HG03460 (cell line): ENCODE measurements around the gene FAAH.

Experiments
- ATAC-seq: cut with Tn5 transposase; IDR thresholded peaks from one replicate; pipeline ENCODE4 v1.9.1; 2021; ENCODE audit not compliant: unreplicated experiment

FAAH gene

GRCh38 chr1:46400421-46400820 is 6.3 kb downstream of the FAAH start:
- ATAC-seq: no peak

DNA sequence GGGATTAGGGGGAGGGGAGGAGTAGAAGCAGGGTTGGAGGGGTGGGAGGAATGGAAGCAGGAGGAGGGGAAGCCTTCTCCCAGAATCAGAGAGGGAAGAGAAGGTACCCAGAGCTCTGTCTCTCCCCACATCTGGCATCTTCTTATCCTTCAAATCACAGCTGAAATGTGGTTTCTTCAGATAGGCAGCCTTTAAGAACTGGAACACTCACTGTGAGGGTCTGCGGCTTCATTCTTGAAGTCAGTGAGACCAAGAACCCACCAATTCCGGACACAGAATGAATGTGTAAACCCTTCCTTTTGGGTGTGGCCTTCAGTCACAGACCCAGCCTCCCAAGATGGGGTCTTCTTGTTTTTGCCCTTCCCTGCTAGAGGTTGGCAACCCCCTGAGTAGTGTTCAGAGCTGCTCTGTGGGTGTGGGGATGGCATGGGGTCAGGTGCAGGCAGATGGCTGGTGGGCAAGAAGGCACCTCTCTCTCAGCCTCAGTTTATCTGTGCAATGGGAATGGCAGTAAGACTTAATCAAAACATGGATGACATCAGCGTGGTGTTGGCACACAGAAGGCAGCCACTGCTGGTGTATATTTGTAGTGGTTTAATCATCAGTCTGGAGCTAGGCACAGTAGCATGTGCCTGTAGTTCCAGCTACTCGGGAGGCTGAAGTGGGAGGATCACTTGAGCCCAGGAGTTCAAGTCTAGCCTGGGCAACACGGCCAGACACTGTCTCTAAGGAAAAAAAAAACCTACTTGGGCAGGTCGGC is 7.2 kb downstream of the FAAH start:
- no peak for ATAC-seq

GRCh38 chr1:46401964-46402626 is 8.0 kb downstream of the FAAH start:
- ATAC-seq: no peak

- ATAC-seq: no peak
Observed at GRCh38 chr1:46403916-46404315, 9.8 kb downstream of the FAAH start.

DNA sequence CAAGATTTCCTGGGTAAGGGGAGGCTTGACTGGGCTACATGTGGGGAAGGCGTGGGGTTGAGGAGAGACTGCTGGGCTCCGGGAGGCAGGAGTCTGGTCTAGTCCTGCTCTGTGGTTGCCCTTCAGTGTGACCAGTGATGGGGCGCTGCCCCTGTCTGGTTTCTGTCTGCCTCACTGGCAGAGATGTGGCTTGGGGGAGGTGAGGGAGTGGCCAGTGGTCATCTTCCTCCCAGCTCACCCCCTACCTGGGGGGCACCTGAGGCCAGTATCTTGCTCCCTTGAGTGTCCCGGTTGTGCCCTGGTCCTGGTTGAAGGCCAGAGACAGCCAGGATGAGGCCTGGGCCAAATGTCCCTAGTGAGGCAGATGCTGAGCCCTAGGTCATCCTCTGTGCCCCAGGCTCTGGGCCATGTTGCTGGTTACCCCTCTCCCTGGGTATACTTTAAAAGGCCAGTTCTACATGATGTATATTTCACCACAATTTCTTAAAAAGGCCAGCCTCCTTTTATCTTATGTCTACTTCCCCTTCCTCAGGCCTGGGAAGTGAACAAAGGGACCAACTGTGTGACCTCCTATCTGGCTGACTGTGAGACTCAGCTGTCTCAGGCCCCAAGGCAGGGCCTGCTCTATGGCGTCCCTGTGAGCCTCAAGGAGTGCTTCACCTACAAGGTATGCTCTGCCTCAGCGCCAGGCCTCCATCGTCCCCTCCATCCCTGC is 10.5 kb downstream of the FAAH start:
- no peak for ATAC-seq

DNA sequence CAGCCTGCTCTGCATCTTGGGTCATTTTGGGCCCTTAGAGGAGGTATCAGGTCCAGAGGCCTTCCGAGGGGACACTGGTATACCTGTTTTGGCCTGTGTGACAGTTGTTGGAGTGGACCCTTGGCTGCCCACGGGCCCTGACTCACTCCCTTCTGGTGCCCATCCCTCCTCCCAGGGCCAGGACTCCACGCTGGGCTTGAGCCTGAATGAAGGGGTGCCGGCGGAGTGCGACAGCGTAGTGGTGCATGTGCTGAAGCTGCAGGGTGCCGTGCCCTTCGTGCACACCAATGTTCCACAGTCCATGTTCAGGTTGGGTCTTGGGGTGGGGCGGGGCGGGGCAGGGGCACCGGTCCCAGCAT is 11.1 kb downstream of the FAAH start:
- no peak for ATAC-seq

DNA sequence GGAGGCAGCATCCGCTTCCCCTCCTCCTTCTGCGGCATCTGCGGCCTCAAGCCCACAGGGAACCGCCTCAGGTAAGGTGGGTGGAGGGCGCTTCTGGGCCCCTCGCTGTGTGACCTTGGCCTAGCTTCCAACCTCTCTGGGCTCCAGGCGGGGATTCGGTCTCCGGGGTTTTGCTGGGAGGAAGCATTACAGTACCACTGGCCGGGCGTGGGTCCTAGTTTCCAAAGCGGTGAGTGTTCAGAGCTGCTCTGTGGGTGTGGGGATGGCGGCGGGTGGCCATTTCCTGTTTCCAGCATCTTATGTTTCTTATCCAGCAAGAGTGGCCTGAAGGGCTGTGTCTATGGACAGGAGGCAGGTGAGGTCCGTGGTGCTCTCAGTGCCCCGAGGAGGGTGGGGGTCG is 11.6 kb downstream of the FAAH start:
- no peak for ATAC-seq

DNA sequence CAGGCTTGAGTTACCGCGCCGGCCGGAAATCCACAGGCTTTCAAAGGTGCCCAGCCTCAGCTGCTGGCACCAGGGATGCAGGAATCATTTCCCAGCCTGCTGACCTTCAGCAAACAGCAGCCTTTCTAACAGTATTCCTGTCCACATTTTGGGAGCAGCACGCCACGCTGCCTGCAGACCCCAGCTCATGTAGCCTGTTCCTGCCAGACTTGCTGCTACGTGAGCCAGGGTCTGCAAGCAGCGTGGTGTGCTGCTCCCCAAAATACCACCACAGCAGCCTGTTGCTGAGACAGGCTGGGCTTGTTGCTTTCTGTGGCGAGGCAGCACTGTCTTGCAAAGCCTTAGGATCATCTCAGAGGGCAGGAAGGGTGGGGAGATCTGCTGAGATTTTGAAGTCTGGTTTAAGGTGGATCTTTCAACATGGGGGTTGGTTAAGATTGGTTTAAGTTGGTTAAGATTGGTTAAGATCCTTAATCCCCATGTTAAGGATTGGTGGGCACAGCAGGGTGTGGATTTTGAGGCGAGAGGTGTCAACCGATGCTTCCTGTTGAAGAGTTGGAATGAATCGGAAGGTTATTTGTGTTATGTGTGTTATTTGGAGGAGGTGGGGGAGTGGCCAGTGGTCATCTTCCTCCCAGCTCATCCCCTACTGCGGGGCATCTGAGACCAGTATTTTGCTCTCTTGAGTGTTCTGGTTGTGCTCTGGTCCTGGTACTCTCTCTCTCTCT is 12.9 kb downstream of the FAAH start:
- no peak for ATAC-seq

GRCh38 chr1:46407636-46408035 is 13.5 kb downstream of the FAAH start:
- ATAC-seq: no peak

- no peak for ATAC-seq
Observed at GRCh38 chr1:46408356-46409062, 14.4 kb downstream of the FAAH start.

- ATAC-seq: no peak
Observed at GRCh38 chr1:46409063-46409372, 14.9 kb downstream of the FAAH start.

GRCh38 chr1:46410156-46411009 is 16.3 kb downstream of the FAAH start:
- no peak for ATAC-seq

DNA sequence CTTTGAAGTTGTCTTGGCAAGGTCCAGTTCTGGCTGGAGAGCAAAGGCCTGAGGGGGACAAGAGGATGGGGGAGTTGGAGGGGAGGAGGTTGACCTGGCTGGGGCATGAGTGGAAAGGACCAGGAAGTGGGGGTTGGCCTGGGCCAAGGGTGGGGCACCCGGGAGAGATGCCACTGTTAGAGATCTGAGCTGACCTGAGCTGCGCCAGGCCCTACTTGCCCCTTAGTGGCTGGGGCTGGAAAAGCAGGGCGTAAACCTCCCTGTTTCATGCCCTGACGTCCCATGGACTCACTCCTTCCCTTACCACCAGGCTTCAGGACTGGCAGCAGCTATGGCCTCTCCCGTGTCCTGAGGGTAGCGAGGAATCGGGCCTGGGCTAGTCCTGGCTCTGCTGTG is 16.9 kb downstream of the FAAH start:
- ATAC-seq: no peak

DNA sequence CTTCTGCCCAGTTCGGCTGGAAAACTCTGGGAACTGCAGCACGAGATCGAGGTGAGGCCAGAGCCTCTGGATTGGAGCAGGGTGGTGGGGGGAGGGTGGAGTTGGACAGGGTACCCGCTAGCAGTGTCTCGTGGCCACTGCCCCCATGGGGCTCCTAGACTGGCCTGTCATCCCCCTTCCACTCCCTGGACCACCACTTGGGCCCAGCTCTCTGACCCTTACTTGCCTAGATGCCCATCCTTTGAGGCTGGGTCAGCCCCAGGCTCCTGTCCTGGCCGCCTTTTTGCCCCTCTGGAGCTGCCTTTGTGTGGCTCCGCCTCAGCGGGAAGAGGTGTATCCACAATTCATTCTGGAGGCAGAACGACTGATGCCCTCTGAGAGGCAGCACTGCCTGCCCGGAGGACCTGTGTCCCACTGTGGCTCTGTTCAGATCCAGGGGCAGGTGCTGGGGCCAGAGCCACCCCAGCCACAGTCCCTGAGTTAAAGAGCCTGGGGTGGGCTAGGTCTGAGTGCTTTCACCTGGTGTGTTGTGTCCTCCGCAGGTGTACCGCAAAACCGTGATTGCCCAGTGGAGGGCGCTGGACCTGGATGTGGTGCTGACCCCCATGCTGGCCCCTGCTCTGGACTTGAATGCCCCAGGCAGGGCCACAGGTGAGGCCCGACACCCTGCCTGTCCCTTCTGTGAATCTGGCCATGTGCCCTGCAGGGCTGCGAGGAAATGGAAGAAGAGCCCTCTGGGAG is 17.7 kb downstream of the FAAH start:
- no peak for ATAC-seq

DNA sequence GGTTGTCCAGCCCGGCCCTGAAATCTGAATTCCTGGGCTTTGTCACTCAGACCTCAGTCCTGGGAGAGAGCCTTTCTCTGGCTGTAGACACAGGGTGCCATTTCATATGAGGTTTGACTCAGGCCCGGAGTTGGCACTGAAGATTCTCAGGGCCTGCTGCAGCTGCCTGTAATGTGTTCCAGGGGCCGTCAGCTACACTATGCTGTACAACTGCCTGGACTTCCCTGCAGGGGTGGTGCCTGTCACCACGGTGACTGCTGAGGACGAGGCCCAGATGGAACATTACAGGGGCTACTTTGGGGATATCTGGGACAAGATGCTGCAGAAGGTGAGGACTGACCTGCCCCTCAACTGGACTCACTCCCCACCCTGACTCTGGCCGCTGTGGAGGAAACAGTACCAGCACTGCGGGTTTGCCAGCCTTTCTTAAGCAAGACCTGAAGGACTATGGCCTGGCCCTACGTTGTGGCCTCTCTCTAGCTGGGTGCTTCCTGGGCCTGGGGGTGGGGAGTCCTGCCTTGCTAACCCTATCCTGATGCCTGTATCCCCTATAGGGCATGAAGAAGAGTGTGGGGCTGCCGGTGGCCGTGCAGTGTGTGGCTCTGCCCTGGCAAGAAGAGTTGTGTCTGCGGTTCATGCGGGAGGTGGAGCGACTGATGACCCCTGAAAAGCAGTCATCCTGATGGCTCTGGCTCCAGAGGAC is 18.9 kb downstream of the FAAH start:
- no peak for ATAC-seq

- no peak for ATAC-seq
Observed at GRCh38 chr1:46413596-46413985, 19.5 kb downstream of the FAAH start.

DNA sequence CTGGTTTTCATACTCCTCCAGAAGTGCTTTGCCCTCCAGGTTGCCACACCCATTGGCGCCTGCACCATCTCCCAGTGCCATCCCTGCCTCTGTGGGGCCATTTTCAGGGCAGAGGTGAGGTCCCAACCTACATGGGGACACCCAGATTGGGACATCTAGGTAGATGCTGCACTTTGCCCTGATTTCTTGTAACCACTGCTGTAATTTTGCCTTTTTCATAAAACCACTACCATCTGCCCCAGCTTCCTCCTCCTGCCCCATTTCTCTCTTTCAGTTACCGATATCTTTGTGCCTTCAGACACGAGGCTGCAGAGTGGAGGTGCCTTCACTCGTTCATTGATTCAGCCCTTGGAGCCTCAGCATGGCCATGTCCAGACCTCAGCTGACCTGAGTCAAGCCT is 21.4 kb downstream of the FAAH start:
- ATAC-seq: no peak

DNA sequence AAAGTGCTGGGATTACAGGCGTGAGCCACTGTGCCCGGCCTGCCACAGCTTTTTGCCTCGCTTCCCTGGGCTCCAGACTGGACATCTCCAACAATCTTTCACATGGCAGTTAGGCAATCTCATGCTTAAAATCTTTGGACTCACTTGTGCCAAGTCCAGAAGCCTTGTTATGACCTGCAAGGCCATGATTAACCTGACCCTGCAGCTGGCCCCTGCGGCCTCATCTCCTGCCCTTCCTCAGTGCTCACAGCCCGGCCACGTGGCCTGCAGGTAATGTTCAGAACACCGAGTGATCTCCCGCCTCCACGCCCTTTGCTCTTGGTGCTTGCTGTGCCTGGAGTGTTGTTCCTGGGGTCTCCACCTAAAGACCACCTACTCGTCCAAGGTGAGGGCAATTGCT is 24.9 kb downstream of the FAAH start:
- ATAC-seq: no peak

DNA sequence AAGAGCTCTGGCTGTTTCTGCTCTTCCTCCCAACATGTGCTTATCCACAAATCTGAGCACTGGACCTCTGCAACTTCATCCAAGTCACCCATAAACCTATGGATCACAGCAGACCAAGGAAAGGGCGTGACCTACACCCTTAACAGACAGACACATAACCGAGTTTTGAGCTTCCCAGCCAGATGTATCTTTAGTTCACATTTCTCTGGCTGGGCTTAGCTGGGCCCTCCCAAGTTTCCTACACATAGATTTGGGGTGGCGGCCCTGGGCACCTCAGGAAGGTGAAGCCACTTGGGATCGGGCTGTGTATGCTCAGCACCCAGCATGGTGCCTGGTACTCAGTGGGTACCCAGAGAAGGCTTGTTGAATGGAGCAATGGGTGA is 26.4 kb downstream of the FAAH start:
- no peak for ATAC-seq
